Kidney tubule cell (primary cell): ENCODE data around the gene FAM32A.

Experiments used
- DNase-seq: peaks from one replicate; pipeline ENCODE4 v3.0.0-alpha.2; 2018; ENCODE audit warnings: low spot score

The FAM32A gene

GRCh38 chr19:16185123-16185767, at the start of gene FAM32A:
FAM32A (plus strand) TSS chr19:16185410; CDS start chr19:16185443, 33 bp downstream.
- peak; percentile 100 for DNase-seq

GRCh38 chr19:16135430-16136127, 49.6 kb upstream of the FAM32A start:
- DNase-seq = no peak

DNA sequence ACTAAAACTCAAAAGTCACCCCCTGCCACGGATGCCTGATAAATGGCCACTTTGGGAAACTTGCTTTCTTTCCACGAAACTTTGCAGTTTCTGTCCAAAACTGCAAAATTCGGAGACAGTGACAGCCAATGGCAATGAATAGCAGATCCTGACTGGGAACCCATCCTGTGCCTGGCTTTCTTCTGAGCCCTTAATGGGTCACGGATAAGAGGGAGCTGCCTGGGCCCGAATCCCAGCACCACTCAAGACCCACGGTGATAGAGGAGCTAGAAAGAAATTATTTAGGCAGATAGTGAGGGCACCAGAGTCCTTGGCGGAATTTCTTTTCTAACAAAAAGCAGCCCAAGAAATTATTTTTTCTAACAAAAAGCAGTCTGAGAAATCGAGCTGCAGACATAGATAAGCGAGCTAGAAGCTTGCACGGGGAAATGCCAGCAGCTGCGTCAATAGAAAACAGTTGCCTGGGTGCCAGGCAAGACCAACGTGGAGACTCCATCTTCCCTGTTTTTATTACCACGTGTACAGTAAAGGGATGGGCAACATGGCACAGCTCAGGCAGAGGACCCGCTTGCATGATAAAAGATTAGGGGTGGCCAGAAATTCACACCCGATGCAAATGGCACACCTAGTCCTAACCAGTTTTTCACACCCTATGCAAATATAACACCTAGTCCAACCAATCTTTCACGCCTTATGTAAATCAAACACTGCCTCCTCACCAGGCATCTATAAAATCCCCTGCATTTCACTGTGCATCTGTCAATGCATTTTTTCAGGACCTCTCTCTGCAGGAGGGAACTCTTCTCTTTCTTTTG, 48.8 kb upstream of the FAM32A start:
- no peak for DNase-seq

GRCh38 chr19:16139752-16140151, 45.5 kb upstream of the FAM32A start:
- DNase-seq = no peak

DNA sequence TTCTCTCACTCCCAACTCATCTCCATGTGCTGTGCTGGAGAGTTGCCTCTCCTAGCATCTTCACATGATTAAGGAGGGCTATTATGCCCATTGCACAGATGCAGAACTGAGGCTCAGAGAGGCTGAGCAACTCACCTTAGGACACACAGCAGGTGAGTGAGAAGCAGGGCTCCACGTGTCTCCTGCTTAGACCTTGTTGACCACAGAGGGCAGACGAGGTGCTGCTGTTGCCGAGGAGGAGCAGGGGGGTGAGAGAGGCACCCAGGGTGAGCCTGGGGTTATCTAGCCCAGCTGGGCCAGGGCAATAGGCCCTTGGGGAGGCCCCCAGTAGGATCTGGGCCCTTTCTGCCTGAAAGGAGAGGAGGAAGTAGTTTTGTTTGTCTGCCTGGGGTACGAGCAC, 44.2 kb upstream of the FAM32A start:
- DNase-seq = no peak

- no peak for DNase-seq
Measured at GRCh38 chr19:16142032-16142580, 43.1 kb upstream of the FAM32A start.

DNA sequence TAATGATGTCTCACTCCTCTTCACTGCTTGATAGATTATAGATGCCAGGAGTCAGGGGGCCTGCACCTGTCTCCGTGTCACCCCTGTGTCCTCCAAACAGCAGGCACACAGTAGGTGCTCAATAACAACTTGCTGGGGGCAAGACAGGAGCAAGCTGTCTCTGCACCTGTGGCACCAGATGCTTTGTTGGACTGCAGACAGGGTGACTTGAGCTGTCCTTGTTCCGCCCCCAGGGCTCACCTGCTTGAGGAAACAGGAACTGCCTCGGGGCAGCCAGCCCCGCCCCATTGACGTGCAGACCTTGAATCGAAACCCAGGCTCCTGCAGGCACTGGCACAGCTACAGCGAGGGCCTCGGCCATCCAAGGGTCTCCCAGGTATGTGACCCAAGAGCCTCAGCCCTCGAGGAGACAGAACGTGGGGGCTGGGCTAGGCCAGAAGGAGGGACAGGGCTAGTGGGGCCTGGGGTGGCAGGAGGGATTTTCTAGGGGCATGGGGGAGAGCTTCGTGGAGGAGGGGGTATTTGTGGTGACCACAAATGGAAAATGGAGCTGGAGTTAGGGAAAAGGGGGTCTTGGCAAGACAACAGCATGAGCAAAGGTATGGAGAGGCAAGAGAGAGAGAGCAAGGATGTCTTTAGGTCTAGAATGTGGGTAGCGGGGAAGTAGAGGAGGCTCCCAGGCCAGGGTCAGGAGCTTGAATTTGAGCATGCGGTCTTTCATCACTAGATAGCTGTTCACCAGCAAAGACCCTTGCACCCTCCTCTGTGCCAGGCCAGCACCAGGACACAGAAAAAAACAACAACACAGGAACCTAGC, 41.6 kb upstream of the FAM32A start, which contains the start of gene HSH2D:
Gene HSH2D, plus strand, starts transcription at position 287 of the 817 bp plus-strand sequence. CDS start 5,066 bp downstream, outside the sequence.
- peak; percentile 80 for DNase-seq

DNA sequence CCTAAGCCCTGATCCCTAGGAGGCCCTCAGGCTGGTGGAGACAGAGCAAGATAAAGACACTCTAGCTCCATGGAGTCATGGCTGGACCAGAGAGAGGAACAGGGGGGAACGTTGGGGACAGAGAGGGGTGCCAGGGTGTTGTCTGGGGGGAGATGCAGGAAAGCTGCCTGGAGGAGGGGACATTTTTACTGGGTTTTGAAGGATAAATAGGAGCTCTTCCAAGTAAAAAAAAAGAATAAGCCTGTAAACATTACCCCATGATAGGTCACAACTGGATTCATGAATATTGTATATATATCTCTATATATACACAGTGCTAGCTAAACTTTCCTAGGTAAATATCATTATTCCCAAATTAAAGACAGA, 41.0 kb upstream of the FAM32A start:
- no peak for DNase-seq

- DNase-seq = no peak
Measured at GRCh38 chr19:16146112-16146511, 39.1 kb upstream of the FAM32A start.

- DNase-seq = no peak
Measured at GRCh38 chr19:16148443-16149229, 36.6 kb upstream of the FAM32A start.

GRCh38 chr19:16153582-16154336, 31.5 kb upstream of the FAM32A start:
- DNase-seq = no peak

DNA sequence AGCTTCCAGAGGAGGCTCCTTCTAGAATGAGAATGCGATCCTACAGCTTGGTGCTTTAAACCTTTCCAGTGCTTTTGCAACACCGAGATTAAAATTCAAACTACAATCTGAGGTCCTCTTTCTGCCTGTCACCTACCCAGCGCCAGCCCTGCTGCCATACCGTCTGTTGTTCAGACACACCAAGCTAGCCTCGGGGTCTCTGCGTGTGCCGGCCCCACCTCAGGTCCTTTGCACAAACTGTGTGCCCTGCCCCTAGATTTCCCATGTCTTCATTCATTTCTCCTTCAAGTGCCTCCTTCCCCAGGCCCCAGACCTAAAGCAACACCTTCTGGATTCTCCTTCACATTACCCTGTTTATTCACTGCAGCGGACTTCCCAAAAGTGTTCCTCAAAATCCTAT, 30.7 kb upstream of the FAM32A start:
- no peak for DNase-seq

DNA sequence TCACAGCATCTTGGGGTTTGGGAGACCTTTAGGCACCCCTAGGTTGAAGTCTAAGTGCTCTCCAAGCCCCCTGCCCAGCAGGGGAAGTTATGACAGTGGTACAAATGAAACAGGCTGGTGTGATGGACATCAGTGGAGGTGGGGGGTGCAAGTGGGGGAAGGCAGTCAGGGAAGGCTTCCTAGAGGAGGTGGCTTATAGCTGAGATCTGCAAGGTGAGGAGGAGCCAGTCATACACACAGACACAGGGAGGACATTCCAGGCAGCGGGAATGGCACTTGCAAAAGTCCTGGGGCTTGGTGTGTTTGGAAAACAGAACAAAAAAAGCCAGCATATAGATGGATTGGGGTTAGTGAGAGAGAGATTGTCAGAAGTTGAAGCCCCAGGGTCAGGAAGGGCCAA, 30.1 kb upstream of the FAM32A start:
- DNase-seq = no peak

GRCh38 chr19:16156904-16157303, 28.3 kb upstream of the FAM32A start:
- DNase-seq = no peak

DNA sequence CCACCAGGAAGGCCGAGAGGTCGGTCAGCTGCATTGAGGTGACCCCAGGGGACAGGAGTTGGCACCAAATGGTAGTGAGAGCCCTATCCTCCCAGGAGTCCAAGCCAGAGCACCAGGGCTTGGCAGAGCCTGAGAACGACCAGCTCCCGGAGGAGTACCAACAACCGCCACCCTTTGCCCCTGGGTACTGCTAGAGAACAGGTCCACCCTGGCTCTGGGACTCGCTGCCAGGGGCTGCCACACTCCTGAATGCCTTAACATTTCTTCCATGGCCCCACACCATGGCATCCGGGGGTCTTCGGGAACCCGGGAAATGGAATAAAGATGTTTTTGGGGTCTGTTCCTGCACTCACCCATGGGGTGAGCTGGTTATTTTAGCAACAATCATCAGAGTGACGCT, 27.6 kb upstream of the FAM32A start:
- no peak for DNase-seq

GRCh38 chr19:16159655-16160054, 25.6 kb upstream of the FAM32A start:
- DNase-seq = no peak

DNA sequence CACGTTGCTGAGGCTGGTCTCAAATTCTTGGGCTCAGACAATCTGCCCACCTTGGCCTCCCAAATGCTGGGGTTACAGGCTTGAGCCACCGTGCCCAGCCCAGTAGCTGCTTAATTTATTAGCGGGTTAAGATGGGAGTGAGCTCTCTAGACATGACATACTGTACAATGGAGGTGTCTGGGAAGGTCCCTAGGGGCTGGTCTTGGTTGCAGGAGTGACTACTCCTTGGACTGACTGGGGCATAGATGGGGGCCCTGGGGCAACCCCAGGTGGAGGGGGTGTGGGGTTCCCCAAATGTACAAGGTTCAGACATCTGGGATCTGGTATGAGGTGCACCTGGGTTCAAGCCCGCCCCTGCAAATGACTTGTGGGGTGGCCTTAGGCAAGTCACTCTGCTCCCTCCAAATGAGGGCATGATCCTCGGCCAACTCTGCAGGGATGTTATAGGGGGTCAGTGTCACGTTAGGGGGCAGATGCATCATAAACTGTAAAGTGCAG, 24.7 kb upstream of the FAM32A start:
- no peak for DNase-seq

- DNase-seq = peak; percentile 81
Measured at GRCh38 chr19:16160943-16161560, 24.2 kb upstream of the FAM32A start.

DNA sequence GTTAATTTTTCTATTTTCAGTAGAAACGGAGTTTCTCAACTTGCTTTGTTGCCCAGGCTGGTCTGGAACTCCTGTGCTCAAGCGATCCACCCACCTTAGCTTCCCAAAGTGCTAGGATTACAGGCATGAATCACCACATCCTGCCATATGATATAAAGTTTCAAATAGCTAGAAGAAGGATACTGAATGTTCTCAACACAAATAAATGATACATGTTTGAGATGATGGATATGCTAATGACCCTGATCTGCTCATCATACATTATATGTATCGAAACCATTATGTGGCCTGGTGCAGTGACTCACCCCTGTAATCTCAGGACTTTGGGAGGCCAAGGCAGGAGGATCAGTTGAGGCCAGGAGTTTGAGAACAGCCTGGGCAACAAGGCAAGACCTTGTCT, 23.4 kb upstream of the FAM32A start:
- peak; percentile 71 for DNase-seq
